Measurements from ENCODE around the gene TMEM45B.

DNA sequence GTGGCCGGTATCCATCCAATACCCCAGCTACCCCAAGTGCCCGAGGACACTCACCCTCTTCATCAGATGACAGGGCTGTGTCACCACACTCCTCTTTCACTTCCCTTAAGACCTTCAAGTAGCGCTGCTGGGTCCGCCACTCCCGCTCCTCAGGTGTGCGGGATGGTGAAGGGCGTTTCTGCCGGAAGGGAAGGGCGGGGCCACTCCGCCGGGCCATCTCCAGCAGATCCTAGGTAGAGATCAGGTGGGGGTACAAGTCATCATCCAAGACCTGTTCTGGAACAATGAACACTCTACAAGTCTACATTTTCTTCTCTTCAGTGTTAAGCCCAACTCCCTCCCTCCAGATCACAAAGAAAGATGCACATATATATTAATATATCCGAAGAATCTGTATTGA is 69.7 kb downstream of the TMEM45B start:
- TF ChIP-seq POLR2AphosphoS5 (IDR thresholded peaks at IDR 0.05; ENCODE audit: insufficient read depth in 1 of 2, low read depth in 1 of 2) (no peak), POLR2A (IDR thresholded peaks at IDR 0.05) (no peak)
- TF ChIP-seq, protein P1, sequence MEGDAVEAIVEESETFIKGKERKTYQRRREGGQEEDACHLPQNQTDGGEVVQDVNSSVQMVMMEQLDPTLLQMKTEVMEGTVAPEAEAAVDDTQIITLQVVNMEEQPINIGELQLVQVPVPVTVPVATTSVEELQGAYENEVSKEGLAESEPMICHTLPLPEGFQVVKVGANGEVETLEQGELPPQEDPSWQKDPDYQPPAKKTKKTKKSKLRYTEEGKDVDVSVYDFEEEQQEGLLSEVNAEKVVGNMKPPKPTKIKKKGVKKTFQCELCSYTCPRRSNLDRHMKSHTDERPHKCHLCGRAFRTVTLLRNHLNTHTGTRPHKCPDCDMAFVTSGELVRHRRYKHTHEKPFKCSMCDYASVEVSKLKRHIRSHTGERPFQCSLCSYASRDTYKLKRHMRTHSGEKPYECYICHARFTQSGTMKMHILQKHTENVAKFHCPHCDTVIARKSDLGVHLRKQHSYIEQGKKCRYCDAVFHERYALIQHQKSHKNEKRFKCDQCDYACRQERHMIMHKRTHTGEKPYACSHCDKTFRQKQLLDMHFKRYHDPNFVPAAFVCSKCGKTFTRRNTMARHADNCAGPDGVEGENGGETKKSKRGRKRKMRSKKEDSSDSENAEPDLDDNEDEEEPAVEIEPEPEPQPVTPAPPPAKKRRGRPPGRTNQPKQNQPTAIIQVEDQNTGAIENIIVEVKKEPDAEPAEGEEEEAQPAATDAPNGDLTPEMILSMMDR (IDR thresholded peaks at IDR 0.05): no peak
